HEK293T (cell line): ENCODE measurements around the gene BBS9.

Experiments used
- ARNT ChIP-seq: fragments of 450-650 bp; IDR thresholded peaks from 2 replicates; pipeline ENCODE4 v1.6.1; 2017; ENCODE audit warnings: mild to moderate bottlenecking
- BHLHE40 ChIP-seq: fragments of 450-650 bp; IDR thresholded peaks from 2 replicates; pipeline ENCODE4 v1.6.1; 2016; ENCODE audit warnings: mild to moderate bottlenecking, moderate library complexity, borderline replicate concordance
- CTBP1 ChIP-seq: fragments of 450-650 bp; IDR thresholded peaks from 2 replicates; pipeline ENCODE4 v1.6.1; 2016; ENCODE audit warnings: borderline replicate concordance
- ELF4 ChIP-seq: fragments of 450-650 bp; IDR thresholded peaks from 2 replicates; pipeline ENCODE4 v1.6.1; 2017; ENCODE audit warnings: antibody characterized with exemption
- FOXA1 ChIP-seq: fragments of 450-650 bp; IDR thresholded peaks from 2 replicates; pipeline ENCODE4 v1.6.1; 2016; ENCODE audit warnings: mild to moderate bottlenecking
- FOXK2 ChIP-seq: fragments of 450-650 bp; IDR thresholded peaks from 2 replicates; pipeline ENCODE4 v1.6.1; 2016; ENCODE audit warnings: mild to moderate bottlenecking
- FOXM1 ChIP-seq: fragments of 450-650 bp; IDR thresholded peaks from 2 replicates; pipeline ENCODE4 v1.6.1; 2017; ENCODE audit warnings: mild to moderate bottlenecking, borderline replicate concordance
- HDGF ChIP-seq: fragments of 450-650 bp; IDR thresholded peaks from 2 replicates; pipeline ENCODE4 v1.6.1; 2017; ENCODE audit warnings: antibody characterized with exemption, borderline replicate concordance
- L3MBTL2 ChIP-seq: fragments of 450-650 bp; conservative IDR thresholded peaks from 2 replicates; pipeline ENCODE4 v1.6.1; 2016; ENCODE audit warnings: mild to moderate bottlenecking
- LEF1 ChIP-seq: fragments of 450-650 bp; IDR thresholded peaks from 2 replicates; pipeline ENCODE4 v1.6.1; 2017; ENCODE audit warnings: mild to moderate bottlenecking, borderline replicate concordance
- SP1 ChIP-seq: fragments of 450-650 bp; IDR thresholded peaks from 2 replicates; pipeline ENCODE4 v1.6.1; 2017
- SUZ12 ChIP-seq: fragments of 450-650 bp; IDR thresholded peaks from 2 replicates; pipeline ENCODE4 v1.6.1; 2016; ENCODE audit warnings: mild to moderate bottlenecking
- TARDBP ChIP-seq: fragments of 450-650 bp; IDR thresholded peaks from 2 replicates; pipeline ENCODE4 v1.6.1; 2016
- ZNF384 ChIP-seq: fragments of 450-650 bp; IDR thresholded peaks from 2 replicates; pipeline ENCODE4 v1.6.1; 2016

DNA sequence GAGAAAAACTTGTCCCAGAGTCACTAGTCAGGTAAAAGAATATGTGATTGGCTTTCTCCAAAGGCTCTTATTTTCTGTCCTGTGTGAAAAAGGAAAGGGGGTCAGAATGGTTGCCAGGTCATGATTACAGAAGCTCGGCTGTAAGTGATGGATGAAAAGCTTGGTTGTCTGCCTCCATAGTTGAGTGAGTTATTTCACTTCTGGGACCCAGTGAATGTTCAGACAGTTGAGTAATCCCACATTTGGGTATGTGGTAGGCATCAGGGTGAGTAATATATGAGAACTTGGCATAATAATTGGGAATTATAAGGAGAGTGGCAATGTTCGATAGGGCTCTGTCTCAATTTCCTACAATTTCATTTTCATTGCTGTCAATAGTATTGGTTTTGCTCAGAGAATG is 72.5 kb downstream of the BBS9 start:
- no peak for TF ChIP-seq ZNF384
- TF ChIP-seq ARNT = no peak
- no peak for TF ChIP-seq BHLHE40
- TF ChIP-seq FOXK2 = no peak
- no peak for TF ChIP-seq SP1
- no peak for TF ChIP-seq CTBP1
- TF ChIP-seq LEF1 = no peak
- no peak for TF ChIP-seq ELF4
- no peak for TF ChIP-seq FOXM1
- TF ChIP-seq HDGF = no peak
- TF ChIP-seq FOXA1 = no peak
- no peak for TF ChIP-seq SUZ12
- TF ChIP-seq L3MBTL2 = no peak
- TF ChIP-seq TARDBP = no peak
